ELF-1 (cell line): Measurements from ENCODE around the gene FMN1.

Experiments
- DNase-seq: peaks from one replicate; pipeline ENCODE4 v3.0.0-alpha.2; 2016; ENCODE audit warnings: low read depth, low spot score

FMN1 gene

GRCh38 chr15:33154351-33155166 is 40.0 kb downstream of the FMN1 start:
- no peak for DNase-seq

- no peak for DNase-seq
Measured at GRCh38 chr15:33153548-33153947, 41.0 kb downstream of the FMN1 start.

- DNase-seq: no peak
Measured at GRCh38 chr15:33152502-33153109, 41.9 kb downstream of the FMN1 start.

- no peak for DNase-seq
Measured at GRCh38 chr15:33150971-33151370, 43.5 kb downstream of the FMN1 start.

GRCh38 chr15:33150431-33150941 is 44.0 kb downstream of the FMN1 start:
- no peak for DNase-seq

- no peak for DNase-seq
Measured at GRCh38 chr15:33149919-33150318, 44.6 kb downstream of the FMN1 start.

- no peak for DNase-seq
Measured at GRCh38 chr15:33148129-33148751, 46.3 kb downstream of the FMN1 start.

GRCh38 chr15:33146051-33146450 is 48.5 kb downstream of the FMN1 start:
- no peak for DNase-seq

GRCh38 chr15:33145447-33145846 is 49.1 kb downstream of the FMN1 start:
- DNase-seq: no peak

GRCh38 chr15:33142708-33143107 is 51.8 kb downstream of the FMN1 start:
- DNase-seq: no peak

GRCh38 chr15:33138000-33138399 is 56.5 kb downstream of the FMN1 start:
- no peak for DNase-seq

- no peak for DNase-seq
Measured at GRCh38 chr15:33137101-33137500, 57.4 kb downstream of the FMN1 start.

GRCh38 chr15:33136353-33136752 is 58.2 kb downstream of the FMN1 start:
- no peak for DNase-seq

GRCh38 chr15:33135355-33135781 is 59.1 kb downstream of the FMN1 start:
- DNase-seq: no peak

- DNase-seq: peak; percentile 81
Measured at GRCh38 chr15:33132722-33133345, 61.7 kb downstream of the FMN1 start.

GRCh38 chr15:33132233-33132580 is 62.3 kb downstream of the FMN1 start:
- DNase-seq: no peak

GRCh38 chr15:33131552-33132232 is 62.8 kb downstream of the FMN1 start:
- DNase-seq: no peak

- peak; percentile 49 for DNase-seq
Measured at GRCh38 chr15:33126559-33127290, 67.8 kb downstream of the FMN1 start.

- DNase-seq: no peak
Measured at GRCh38 chr15:33125894-33126537, 68.5 kb downstream of the FMN1 start.

- no peak for DNase-seq
Measured at GRCh38 chr15:33124811-33125210, 69.7 kb downstream of the FMN1 start.
